T47D (cell line): ENCODE data around the gene FAM98B.
"Not testable (repeated sequence)": the region's sequence is repeated elsewhere in the genome, so short reads cannot be mapped to it uniquely, and the experiment has no call there.

Source experiments
- DNase-seq, 2 experiments: peaks; one replicate each; pipeline versions ENCODE4 v3.0.0 to v3.0.0-alpha.2; 2011 to 2012; ENCODE audit warnings: low read depth in 1 of 2, low spot score in 1 of 2
- JUND ChIP-seq: IDR thresholded peaks from 2 replicates; pipeline ENCODE4 v1.6.1; 2012; ENCODE audit warnings: low read depth
- in situ Hi-C: cut with HindIII; loops from 2 replicates; pipeline ENCODE4 v1.10.0; 2016; ENCODE audit warnings: low sequenced_read_pairs, low pct_unique_long_range_greater_than_20kb

The FAM98B gene

DNA sequence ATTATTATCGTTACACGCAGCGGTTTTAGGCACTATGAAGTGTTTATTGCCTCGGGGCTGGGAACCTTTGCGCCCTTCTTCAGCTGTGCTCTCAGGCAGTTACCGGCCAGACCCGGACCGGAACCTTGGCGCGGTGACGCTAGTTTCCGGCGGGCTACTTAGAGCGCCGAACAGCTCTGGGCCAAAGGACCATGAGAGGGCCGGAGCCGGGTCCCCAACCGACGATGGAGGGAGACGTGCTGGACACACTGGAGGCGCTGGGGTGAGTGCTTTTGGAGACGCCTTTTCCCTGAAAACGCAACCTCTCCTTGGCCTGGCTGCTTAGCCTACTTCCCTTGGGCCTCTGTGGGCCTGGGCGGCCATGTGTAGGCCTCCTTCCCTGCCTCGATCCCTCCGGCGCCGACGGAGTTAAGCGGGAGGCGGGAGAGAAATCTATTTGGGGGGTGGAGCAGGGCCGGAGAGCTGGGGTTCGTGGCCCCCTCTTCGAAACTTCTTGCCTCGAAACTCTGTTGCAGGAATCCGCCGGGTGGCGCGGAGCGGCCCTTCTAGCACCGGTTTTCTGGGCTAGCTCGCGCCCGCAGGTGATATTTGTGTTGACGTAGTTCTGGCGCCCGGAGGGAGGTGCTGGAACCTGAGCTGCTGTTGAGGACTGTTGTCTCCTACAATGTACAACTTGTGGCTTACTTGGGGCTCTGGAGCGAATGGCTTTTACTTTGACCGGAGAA is at the start of gene FAM98B:
TSS of gene FAM98B (plus strand) at position 157 of the 725 bp plus-strand sequence. CDS start at position 192, 35 bp downstream.
- DNase-seq, result peak; percentile 53 to 94
- TF ChIP-seq JUND, result no peak
- in situ Hi-C loops, result no loop called here

DNA sequence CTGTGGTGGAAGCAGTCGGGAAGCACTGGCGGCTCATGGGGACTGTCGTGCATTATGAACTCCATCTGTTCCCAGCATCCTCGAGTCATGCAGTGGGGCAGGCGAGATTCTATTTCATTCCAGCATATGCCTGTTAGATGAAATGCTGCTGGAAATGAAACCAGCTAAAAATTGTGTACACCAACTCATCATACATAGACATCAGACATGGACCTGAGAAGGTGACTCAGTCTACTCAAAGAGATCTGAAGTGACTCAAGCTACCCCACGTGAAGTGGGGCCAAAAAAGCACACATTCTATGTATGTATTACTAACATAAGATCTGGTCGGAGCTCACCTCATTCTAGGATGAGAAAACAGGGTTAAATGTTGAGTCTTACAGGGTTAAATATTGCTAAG is 47.5 kb upstream of the FAM98B start:
- DNase-seq, result no peak
- in situ Hi-C loops, result no loop called here
- TF ChIP-seq JUND, result no peak

DNA sequence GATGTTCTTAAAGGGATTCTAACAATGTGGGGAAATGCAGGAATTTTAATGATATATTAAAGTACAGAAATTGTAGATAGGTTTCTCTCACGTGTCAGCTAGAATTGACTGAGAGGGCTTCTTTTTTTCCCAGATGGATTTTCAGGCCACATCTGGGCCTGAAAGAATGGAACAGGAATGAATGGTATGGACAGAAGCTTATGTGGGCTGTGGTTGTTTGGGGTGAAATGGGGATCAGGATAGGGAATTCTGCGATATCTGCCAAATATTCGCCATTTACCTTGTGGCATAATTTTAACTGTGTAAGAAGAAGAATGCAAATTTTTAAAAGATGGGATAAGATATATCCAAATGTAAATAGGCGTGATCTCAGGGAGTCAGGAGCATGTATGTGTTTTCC is 45.4 kb upstream of the FAM98B start:
- no peak for DNase-seq
- no peak for TF ChIP-seq JUND
- in situ Hi-C loops, result no loop called here

DNA sequence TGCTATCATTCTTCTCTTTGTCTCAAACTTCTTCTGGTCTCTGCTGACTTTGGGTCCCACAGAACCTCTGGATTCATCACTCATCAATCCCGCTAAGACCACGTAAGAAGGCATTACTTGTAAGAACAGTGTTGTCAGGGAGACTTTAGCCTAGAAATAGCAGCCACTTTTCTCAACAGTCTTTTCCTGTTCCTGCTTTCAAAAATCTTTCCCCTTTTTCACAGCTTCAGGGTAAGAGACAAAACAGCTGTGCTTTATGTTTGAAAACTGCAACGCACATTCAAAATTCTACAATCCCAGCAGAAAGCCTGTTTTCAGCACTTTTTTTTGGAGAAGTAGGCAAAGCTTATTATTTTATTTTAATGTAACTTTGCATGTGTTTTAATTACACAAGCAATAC is 42.0 kb upstream of the FAM98B start:
- no peak for DNase-seq
- no peak for TF ChIP-seq JUND
- in situ Hi-C loops, result no loop called here

DNA sequence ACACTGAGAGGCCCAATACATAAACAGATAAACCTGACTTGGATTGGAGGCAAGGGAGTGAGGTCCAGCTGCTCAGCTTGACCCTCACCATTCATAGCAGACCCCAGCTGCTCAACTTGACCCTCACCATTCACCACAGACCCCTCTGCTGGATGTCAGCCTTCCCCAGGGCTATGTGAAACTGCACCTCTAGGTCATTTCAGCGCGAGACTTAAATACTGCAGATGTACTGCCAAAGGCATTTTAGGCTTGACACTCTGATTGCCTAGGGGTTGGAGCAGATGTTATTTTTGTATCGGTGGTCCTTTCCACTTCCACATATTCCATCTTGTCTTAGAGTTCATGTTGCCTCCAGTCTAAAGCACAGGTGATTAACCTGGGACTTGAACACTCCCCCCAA is 41.5 kb upstream of the FAM98B start:
- TF ChIP-seq JUND, result no peak
- in situ Hi-C loops, result no loop called here
- DNase-seq, result no peak

DNA sequence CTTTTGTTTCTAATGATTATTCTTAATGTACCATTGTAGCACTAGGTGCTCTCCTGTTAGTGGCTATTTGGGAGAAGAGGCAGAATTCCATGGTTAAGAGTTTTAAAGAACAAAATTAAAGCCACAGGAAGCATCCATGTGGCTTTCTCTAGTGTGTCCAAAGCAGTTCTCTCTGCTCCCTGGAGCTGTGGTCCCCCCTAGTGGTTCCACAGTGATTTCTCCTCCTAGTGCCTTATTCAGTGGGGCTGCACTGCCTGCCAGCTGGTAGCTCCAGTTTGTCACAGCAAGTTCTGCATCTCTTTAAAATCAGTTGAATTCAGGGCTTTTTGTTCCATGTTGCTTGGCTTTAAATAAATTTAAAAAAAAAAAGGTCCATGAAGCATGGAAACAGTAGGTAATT is 39.6 kb upstream of the FAM98B start:
- TF ChIP-seq JUND, result no peak
- DNase-seq, result peak; percentile 48 to 67
- in situ Hi-C loops, result no loop called here

DNA sequence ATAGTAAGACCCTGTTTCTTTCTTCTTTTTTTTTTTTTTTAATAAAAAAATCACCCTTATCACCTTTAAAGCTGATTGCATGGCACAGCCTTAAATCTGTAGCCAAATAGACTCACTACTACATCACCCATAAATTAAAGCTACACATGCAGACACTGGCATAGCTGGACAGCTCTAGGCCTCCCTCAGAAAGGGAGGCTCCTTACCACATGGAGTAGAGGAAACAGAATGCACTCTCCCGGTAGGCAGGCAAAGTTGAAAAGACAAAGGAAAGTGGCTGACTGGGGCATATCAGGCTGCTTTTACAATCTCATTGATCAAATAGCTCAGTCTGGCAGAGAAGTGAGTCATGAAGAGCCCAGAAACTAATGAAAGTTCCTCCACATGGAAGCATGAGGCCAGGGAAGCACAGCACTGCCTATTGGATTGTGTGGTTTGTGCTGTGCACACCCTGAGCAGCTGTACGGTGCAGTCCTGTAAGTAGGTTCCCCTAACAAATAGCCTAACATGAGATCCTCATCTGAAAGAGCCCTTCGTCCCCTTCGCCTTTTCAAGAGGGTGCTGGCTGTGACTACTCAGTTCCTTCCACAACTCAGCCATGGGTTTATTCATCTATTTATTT is 32.7 kb upstream of the FAM98B start:
- in situ Hi-C loops, result no loop called here
- DNase-seq, result no peak
- TF ChIP-seq JUND, result no peak

DNA sequence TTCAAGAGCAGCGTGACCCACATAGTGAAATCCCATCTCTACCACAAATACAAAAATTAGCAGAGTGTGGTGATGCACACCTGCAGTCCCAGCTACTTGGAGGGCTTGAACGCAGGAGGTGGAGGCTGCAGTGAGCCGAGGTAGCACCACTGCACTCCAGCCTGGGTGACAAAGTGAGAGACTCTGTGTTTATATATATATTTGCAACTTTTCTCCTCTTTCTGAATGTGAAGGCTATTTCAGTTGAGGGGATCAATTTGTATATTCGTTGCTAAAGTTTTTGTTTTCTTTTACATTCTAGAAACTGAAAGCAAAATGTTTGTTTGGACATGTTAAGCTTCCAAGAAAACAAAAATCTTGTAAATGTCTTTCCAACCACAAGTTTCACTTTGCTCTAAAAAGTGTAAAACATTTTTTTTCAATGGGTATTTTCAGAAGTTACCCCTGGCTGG is 29.8 kb upstream of the FAM98B start:
- in situ Hi-C loops, result no loop called here
- TF ChIP-seq JUND, result no peak
- DNase-seq, result no peak

DNA sequence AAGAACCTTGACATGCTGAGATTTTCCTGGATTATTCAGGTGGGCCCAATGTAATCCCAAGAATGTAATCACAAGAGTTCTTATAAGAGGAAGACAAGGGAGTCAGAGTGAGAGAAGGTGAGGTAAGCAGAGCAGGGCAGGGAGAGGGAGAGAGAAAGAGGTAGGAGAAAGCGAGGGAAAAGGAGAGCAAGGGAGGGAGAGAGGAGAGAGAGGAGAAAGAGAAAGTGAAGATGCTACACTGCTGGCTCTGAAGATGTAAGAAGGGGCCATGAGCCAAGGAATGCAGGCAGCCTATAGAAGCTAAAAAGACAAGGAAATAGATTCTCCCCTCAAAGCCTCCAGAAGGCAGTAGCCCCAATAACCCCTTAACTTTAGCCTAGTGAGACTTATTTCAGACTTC is 28.7 kb upstream of the FAM98B start:
- DNase-seq, result no peak
- in situ Hi-C loops, result no loop called here
- no peak for TF ChIP-seq JUND

DNA sequence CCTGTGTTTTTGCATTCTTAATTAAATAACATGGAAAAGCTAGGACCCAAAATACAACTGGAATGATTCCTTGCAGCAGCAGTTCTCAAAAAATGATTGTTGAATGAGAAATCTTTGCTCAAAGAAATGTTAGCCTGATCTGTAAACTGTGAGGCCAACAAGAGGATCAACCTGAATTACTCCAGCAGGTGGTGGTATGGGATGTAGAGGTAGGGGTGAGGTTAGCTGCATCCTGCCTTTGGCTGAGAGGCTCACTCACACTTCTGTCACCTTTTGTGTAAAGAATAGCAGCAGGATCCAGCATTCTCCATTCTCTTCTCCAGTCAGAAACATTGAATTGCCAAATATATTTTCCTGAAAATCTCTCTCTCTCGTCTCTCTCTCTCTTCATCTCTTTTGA is 26.5 kb upstream of the FAM98B start:
- in situ Hi-C loops, result no loop called here
- TF ChIP-seq JUND, result no peak
- DNase-seq, result peak in 1 of 2 experiments; percentile 20

DNA sequence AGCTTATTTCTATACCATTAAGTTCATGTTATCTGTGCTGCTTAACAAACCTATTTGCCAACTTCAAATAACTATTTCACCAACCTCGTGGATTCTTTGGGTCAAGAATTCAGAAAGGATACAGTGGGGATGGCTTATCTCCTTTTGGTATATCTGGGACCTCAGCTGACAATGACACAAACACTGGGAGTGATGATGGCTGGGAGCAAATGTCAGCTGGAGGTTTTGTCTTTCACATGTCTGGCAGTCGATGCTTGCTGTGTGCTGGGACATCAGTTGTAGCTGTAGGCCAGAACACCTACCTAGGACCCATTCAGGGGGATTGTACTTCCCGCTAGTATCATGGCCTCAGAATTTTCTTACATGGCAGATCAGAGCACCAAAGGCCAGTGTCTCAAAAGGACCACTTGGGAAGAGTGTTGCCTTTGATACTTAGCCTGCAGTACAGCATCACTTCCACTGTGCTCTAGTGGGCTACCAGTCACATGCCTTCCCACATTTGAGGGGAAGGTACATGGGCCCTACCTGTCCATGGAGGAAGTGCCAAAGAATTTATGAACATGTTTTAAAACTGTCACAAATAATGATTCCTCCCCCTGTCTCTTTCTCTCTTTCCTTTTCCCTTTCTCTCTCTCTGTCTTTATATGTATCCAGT is 23.7 kb upstream of the FAM98B start:
- in situ Hi-C loops, result no loop called here
- no peak for TF ChIP-seq JUND

DNA sequence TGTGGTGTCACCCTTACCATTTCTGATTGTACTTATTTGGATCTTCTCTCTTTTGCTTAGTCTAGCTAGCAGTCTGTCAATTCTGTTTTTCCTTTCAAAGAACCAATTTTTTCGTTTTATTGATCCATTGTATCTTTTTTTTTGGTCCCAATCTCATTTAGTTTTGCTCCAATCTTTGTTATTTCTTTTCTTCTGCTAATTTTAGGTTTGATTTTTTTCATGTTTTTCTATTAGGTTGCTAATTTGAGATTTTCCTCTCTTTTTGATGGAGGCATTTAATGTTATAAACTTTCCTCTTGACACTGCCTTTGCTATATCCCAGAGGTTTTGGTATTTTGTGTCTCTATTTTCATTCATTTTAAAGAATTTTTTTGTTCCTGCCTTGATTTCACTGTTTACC is 16.9 kb upstream of the FAM98B start:
- in situ Hi-C loops, result no loop called here
- no peak for DNase-seq
- no peak for TF ChIP-seq JUND

More for the DNA sequence above, 23.7 kb upstream of the FAM98B start:
- no peak for DNase-seq

DNA sequence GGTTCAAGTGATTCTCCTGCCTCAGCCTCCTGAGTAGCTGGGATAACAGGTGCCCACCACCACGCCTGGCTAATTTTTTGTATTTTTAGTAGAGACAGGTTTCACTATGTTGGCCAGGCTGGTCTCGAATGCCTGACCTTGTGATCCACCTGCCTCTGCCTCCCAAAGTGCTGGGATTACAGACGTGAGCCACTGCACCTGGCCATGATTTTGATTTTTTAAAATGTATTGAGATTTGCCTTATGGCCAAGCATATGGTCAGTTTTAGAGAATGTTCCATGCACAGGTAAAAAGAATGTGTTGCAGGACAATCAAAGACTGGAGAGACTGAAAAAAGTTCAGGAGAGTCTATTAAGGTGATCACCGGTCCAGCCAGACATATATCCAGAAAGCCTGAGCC is 16.3 kb upstream of the FAM98B start:
- DNase-seq, in situ Hi-C loops: not testable (repeated sequence)
